PFSK-1 (cell line): Measurements from ENCODE around the gene KCNQ1OT1.

Source experiments
- POLR2AphosphoS5 ChIP-seq: IDR thresholded peaks from 2 replicates; pipeline ENCODE4 v1.6.1; 2012; ENCODE audit warnings: low read depth, mild to moderate bottlenecking, control low read depth, low read length, moderate library complexity
- REST ChIP-seq, 2 experiments: IDR thresholded peaks; 2 replicates each; pipeline versions ENCODE4 v1.6.1 to v1.8.0; 2011 to 2012; ENCODE audit warnings: low read depth in 2 of 2, low read length in 2 of 2, control low read depth in 1 of 2, inconsistent platforms in 1 of 2, mild to moderate bottlenecking in 1 of 2, moderate library complexity in 1 of 2; ENCODE audit not compliant: insufficient read depth in 1 of 2

GRCh38 chr11:2664791-2665525 is 34.8 kb downstream of the KCNQ1OT1 start:
- TF ChIP-seq POLR2AphosphoS5 (no peak), REST (IDR thresholded peaks at IDR 0.05; ENCODE audit: insufficient read depth in 1 of 2, low read depth in 2 of 2, low read length in 2 of 2) (no peak)
